Retina (tissue), 1 donor: ENCODE measurements around the gene BCAS1.
A peak's percentile ranks its signal among the peaks of the same experiment; 100 is the strongest.

Source experiments
- DNase-seq: peaks from one replicate; pipeline ENCODE4 v3.0.0-alpha.2; 2016

The BCAS1 gene

DNA sequence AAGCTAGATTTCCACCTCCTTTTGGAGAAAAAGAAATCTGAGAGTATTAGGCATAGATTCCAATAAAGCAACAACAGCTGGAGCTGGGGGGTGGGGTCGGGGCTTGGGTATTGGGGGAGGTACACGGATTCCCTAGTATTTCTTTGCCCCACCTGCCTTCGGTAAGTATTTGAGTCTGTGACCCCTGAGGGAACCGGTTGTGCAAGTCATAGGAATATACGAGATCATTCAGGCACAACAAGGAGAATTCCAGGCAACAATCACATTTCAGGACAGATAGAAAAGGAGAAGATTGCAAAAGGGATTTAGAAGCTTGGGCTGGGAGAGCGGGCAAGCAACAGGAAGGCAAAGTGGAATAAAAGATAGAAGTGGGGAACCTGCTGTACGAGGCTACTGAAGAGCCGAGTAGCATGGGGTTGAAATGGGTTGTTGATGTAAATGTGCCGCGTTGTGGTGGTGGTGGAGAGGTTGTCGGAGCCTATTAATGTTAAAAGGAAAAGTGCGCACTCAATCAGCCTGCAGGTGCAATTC, 148.9 kb downstream of the BCAS1 start:
- no peak for DNase-seq

DNA sequence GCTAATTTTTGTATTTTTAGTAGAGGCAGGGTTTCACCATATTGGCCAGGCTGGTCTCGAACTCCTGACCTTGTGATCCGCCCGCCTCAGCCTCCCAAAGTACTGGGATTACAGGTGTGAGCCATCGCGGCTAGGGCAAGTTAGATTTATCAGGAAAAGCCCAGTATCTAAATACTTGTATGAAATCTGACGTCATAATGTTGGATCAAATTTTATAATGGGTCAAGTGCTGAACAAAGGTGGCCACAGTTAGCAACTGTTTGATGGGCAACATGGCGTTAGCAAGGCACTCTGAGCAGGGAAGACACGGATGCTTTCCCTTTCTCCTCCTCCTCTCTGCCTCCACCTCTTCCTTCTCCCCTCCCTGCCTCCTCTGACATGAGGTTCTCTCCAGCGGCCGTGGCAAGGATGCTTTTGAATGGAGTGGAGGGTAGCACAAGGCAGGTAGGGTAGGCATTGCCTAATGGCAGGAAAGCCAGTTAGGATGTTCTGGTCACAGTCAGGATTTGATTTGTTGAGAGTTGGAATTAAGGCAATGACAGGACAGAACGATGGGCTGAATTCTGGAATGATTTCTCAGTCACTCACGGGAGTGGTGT, 149.6 kb downstream of the BCAS1 start:
- no peak for DNase-seq

DNA sequence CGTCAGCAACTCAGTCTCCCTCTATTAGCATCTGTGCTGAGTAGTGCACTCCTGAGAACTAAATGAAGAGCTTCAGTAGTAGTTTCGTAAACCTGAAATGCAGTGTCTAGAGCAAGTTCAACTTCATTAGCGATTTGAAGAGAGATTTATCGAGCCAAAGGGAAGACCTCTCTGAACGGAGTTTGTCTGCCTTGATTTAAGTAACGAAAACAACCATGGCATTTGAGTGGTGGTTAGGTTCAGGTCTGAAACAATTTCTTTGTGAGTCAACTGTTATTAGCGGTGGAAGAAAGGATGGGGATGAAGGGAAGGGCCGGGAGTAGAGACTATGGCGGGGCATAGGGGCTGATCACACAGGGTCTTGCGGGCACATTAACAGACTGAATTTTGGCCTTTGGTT, 150.5 kb downstream of the BCAS1 start:
- no peak for DNase-seq

DNA sequence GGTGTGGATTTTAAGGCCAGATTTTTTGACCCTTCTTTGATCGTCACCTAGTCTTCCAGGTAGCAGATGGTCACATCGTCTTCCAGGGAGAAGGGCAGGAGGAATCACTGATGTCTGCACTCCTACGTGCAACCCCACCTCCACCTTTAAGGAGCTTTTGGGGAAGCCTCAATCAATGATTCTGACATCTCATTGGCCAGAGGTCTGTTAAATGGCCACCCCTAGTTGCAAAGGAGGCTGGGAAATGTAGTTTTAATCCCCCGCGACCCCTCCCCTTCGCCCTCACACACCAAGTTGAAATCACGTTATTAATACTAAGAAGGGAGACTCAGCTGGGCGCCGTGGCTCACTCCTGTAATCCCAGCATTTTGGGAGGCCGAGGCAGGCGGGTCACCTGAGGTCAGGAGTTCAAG, 151.4 kb downstream of the BCAS1 start:
- DNase-seq: peak; percentile 72

DNA sequence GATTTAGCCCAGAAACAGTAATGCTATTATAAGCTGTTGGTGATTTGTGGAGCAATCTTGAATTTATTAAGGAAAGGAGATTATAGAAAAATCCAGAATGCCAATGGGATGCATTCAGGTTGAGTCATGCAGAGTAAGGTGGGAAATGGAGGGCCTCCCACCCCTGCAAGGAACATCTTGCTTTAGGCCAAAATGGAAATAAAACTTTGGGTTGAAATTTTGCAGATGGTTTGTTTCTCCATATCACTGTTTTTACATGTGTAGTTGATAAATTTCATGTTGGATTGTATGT, 152.4 kb downstream of the BCAS1 start:
- no peak for DNase-seq

DNA sequence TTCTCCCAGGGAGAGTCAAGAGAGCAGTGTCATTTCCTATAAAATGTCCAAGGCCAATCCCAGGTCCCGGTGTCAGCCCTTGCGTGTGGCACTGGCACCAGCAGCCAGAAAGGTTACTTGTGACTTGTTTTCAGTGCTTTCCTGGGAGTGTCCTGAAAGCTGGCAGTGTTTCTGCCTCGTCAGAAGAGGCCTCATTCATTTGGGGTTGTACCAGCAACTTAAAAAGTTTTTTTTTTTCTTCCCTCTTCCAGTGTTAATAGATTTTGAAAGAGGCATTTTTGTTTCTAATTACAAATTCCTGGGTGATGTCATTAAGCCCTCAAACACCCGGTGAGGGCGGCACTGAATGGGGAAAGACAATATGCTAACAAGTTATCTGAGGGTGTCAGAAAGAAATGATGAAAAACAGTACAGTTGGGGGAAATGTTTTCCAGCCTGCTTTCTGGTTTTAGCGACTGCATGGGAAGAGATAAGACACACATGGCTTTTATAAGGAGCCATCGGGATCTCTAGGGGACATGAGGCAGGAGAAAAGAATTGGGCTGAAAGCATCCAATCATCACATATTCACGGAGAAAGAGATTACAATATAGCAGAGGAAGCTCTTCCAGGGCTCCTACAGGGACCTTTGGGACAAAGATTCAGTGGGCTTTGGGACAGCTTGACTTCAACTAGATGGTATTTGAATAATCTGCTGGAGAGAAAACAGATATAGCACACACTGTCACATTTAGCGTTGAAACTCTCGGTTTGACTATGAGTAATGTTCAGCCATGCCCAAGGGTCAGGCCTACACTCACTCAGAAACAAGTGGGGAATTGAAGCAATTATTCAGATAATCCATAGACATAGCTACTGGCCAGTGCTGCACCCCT, 153.0 kb downstream of the BCAS1 start:
- no peak for DNase-seq

DNA sequence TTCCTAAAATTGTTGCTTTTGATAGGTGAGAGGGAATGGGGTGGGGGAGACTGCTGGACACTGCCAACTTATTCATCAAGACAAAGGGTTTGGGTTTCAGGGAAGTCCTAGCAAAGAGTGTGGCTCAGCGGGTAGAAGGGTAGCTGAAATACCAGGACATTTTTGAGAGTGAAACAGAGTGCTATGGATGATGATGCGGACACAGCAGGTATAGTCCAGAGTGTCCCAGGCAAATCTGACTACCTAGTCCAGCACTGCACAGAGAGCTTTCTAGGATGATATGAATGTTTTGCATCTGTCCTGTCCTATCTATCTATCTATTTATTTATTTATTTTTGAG, 154.3 kb downstream of the BCAS1 start:
- DNase-seq: no peak

DNA sequence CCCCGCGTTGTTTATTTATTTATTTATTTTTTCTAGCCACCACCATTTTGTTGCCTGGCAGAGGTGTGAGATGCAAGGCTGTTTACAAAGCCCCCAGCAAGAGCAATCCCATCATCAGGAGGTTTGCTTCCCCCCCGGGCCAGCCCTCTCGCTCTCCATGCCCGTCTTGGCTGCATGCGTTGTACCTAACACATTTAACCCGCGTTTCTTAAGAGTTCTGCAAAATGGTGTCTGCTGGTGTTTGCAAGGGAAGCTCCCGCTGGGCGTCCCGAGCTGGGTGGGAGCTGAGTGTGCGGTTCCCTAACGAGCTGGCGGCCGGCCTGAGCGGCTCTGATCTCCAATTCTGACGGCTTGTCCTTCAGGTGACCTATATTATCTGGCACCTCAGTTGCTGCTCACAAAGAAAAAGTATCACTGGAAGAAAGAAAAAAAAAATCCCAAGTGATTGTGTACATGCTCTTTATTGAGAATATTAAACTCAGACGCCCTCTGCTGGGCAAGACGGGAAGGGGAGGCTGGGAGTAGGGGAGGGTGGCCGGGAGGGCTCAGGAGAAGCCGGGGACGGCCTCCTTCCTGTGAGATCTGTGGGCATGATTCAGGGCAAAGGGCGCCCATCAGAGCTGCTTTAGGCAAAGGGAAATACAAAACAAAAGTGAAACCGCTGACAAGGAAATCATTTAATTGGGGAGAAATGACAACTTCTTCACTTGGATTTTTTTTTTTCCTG, 154.8 kb downstream of the BCAS1 start:
- DNase-seq: peak; percentile 96

DNA sequence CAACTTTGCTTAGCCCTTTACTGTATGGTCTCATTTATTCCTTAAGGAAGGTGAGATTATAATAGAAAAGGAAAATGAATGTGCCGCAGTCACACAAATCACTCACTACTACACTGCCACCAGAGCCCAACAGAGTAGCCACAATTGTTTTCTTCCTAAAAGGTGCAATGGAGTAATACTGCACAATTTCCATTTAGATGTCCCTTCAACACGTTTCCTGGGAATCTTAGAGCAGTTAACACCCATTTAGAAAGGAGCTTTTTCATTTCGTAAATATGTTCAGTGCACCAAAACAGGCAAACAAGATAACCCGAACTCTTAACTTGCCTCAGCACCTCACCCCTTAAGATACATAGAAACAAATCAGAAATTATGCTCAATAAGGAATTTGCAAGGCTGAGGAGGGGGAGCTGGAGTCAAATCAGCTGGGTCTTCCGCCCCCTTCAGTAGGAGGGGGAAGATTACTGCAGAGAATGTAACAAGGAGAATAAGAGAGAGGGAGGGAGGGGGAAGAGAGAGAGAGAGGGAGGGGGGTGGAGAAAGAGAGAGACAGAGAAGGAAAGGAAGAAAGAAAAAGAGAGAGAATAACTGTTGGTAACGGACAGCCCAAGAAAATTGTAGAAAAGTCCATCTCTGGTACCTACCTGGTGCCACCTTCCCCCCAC, 155.5 kb downstream of the BCAS1 start:
- no peak for DNase-seq

DNA sequence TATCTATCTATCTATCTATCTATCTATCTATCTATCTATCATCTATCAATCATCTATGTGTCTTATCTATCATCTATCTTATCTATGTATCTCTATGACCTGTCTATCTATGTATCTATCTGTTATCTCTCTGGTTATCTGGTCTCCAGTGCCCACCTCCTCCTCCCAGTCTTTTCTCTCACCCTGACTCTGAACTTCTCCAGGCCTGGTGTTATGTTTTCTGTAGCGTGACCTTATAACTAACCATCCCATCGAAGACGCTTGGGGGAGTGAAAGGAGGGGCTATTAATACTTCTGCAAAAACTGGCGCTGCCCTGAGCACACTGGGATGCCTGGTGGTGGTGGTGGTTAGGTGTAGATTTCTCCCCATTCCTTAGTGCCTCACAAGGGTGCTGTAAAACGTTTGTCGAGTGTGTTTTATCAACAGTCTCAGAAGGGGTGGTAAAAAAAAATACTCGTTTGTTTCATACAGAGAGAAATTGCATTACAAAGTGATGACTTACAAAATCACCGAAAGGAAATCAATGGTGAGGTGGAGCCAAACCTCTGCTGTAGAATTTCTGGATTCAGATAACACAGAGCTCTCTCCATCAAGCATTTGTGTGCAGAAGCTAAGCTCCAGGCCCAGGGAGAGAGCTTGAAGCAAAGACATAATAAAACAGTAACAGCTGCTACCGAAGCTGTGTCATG, 156.2 kb downstream of the BCAS1 start:
- peak; percentile 33 for DNase-seq

DNA sequence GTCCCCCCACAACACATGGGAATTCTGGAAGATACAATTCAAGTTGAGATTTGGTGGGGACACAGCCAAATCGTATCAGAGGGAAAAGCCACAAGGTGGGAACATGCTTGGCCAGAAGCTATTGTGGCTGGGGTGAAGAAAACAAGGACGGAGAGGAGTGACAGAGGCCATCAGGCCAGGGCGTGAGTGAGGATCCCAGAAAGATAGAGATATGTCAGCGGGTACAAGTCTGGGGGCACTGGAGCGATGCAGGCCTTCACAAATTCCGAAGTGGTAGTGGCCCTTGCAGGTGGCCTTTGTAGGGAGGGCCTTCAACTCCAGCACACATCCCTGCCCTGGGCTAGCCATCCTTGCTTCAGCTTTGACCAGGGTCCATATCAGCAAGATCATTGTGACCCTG, 159.1 kb downstream of the BCAS1 start:
- no peak for DNase-seq

DNA sequence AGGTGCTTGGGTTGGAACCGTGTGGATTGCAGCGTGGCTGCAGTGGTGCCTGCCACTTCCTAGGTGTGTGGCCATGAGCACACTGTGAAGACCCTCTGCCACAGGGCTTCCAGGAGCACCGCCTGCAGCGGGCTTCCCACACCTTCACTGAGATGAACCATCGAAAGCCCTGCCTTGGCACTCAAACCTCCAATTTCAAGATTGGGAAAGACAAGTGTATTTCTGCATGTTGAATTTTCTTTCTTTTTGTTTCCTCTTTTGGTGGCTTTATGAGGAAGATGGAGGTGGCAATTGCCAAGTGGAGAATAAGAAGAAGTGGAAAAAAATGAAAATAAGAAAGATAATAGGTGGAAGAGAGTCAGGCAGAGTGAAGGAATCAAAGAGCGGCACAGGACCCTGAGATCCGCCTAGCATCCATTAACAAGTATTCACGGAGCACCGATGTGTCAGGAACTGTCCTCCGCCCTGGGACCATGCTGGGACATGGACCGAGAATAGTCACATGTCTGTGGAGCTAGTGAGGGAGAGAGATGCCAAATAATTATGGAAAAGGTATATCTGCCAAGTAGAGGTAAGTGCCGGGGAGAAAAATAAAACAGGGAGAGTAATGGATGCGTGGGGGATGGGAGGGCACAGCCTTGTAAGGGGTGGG, 159.9 kb downstream of the BCAS1 start:
- no peak for DNase-seq

DNA sequence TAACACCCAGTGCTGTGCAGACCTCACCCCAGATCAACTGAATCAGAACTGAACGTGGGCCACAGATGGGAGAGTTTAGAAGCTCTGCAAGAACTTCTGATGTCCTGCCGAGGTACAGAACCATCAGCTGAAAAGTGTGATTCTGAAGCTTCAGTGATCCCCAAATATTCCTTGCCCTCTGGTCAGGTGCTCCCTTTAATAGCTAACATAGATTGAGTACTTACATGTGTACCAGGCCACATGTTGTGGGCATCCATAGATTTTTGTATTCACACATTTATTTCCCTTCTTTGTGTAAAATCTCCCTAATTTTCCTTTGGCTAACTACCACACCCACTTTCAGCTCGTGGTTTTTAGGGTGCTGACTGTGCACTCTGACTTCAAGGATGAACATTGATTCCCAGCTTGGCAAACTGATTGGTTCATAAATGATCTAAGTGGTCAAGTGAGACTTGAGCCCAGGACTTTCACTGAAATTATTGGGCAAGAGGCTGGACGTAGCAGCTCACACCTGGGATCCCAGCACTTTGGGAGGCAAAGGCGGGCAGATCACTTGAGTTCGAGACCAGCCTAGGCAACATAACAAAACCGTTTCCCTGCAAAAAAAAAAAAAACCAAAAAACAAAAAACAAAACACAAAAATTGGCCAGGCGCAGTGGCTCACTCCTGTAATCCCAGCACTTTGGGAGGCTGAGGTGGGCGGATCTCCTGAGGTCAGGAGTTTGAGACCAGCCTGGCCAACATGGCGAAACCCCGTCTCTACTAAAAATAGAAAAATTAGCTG, 162.2 kb downstream of the BCAS1 start:
- DNase-seq: no peak

DNA sequence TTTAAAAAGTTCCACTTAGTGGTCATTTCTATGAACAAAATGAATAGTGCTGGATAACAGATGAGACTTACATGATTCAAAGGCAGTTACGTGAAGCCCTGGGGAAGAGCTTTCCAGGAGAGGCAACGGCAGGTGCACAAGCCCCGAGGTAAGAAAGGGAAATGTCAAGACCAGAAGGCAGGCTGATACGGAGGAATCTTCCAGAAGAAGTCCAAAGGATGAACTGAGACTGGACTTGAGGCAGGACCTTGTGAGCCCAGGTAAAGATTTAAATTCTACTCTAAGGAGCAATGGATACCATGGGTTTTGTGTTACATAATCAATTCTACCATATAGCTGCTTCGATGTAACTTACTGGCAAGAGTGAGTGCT, 164.6 kb downstream of the BCAS1 start:
- no peak for DNase-seq

DNA sequence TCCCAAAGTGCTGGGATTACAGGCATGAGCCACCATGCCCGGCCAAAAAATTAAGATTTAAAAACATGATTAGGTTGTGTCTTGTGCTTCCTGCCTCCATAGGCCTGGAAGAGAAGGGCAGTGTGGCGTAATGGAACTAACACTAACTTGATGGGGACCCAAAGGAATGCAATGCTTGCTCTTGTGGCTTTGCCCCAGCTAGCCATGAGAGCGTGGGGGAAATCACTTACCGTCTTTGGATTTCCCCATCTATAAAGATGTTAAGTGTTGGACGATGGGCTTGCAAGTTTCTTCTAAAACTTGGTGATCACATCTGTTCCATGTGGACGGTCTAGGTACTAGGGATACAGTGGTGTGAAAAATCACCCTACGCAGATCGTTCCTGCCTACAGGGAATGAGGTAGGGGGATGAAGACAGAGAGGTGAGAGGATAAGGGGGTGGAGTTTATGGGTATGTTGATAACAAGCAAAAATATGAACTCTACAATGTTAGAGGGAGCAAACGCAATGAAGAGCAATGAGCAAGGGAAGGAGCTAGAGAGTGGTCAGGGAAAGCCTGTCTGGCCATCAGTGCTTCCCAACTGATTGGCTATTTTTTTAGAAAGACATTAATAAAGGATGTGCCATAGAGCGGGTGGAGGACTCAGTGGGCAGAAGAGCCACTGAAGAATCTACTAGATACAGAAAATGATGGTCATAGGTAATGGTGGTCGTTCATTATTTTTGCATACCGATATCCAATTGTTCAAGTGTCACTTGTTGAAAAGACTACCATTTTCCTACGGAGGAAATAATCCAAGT, 165.2 kb downstream of the BCAS1 start:
- DNase-seq: no peak

DNA sequence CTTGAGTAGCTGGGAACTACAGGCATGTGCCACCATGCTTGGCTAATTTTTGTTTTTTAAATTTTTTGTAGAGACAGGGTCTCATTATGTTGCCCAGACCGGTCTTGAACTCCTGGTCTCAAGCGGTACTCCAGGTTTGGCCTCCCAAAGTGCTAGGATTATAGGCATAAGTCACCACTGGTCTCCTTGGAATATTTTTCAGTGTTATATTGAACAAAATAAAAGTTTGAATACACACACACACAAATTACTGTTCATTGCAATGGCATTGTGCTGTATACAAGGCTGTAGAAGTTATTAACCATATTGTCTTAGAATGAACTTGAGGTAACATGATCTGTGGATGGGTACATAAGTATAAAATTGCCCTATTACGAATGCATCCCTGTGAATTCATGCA, 166.1 kb downstream of the BCAS1 start:
- no peak for DNase-seq

DNA sequence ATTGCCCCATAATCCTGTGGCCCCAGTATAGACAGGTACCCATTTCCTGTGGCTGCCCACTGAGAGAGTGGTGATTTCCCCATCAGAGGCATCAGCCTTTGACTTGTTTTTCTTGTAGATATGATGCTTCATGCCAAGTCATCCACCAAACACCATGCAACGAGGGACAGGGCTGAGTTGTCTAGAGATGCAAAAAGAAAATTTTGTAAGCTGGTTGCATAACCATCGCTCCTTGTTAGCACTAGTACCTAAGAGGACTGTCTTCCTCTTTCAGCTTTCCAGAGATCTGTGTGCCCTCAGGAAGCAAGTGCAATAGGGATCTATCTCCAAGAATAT, 166.8 kb downstream of the BCAS1 start:
- DNase-seq: no peak

DNA sequence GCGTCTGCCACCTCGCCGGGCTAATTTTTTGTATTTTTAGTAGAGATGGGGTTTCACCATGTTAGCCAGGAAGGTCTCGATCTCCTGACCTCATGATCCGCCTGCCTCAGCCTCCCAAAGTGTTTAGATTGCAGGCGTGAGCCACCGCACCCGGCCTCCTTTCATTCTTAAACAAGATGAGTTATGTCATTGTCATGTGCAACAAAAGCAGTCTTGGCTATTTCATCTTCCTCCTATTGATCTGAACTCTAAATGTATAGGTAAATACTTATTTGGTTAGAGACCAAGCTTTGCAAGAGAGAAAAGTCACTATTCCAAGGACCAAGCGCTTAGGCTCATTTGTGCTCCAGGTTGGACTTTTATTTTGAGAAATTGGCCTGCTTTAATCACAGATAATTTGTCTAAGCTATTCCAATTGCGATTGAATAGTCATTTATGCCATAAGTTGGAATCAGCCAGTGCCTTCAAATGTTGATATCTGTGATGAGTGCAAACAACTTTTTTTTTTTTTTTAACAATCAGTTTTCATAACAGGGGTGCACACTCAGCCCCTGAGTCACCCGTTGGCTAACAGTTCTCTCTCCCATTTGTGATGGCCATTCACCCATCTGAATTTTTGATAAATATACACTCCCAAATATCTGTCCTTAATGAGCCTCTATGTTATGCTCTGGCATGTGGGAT, 167.3 kb downstream of the BCAS1 start:
- DNase-seq: no peak

DNA sequence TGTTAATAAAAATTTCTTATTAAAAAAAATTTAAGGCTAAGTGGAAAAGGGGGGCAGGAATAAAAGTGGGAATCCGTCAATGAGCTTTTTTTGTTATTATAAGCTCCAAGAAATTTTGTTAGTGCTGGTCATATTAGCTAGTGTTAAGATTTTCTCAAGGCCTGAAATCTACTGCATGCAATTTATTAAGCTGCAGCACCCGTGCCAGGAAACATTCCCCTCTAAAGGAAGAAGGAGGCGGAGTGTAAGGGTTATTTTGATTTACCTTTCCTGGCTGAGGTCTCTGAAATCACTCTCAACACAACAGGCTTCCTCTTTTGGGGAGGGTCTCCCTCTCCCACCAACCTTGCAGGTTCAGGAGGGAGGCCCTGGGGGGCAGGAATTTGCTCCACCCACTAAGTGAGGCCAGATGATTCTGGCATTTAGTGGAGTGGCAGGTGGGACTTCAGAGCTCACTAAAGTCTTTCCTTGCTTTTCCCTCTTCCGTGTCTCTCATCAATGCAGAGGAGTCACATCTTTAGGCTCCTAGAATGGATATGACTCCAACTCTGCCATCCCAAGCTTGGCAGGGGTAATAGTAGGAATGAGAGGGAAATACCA, 168.8 kb downstream of the BCAS1 start:
- no peak for DNase-seq

DNA sequence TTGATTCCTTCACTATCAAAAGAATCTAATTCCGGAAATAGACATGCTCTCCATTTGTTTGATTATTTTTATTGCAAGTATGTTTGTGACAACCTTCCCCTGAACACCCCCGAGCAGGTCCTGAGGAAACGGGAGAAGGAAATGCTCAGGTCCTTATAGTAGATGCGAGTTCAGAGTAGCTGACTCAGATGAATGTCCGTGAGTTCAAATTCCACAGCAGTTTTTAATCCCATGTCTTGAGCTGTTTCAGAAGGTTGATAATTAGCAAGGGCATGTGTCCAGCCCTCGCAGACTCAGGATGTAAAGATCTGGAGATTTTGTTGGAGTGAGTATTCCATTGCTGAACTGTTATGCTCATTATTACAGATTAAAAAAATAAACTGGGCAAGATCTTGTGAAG, 169.3 kb downstream of the BCAS1 start:
- DNase-seq: no peak
